Liver (tissue), 9 donors: ENCODE results near the gene SLC35F2. TPM values are rescaled to one million over a fixed set of nuclear protein-coding genes. Genes with fewer than 3 reads are reported as not detected.

Experiments used
- DNase-seq: peaks from one replicate; pipeline ENCODE4 v3.0.0-alpha.2; 2017; ENCODE audit warnings: low spot score
- H3K27ac ChIP-seq, 2 donors: one replicate each; pipeline ENCODE4 v1.7.0; 2013; ENCODE audit warnings: inconsistent platforms in 2 of 2, low read length in 2 of 2, control low read depth in 1 of 2, low read depth in 1 of 2, mild to moderate bottlenecking in 1 of 2
- H3K27me3 ChIP-seq, 4 donors: one replicate each; pipeline versions ENCODE4 v1.6.1 to v1.7.0; 2013; ENCODE audit warnings: low read length in 3 of 4, inconsistent platforms in 1 of 4, mild to moderate bottlenecking in 1 of 4, moderate library complexity in 1 of 4; ENCODE audit not compliant: control insufficient read depth in 4 of 4, insufficient read depth in 4 of 4
- H3K36me3 ChIP-seq, 4 donors: one replicate each; pipeline versions ENCODE4 v1.6.1 to v1.7.0; 2013; ENCODE audit warnings: low read length in 3 of 4, mild to moderate bottlenecking in 3 of 4, low read depth in 1 of 4, moderate library complexity in 1 of 4; ENCODE audit not compliant: control insufficient read depth in 4 of 4, insufficient read depth in 3 of 4
- H3K4me1 ChIP-seq, 4 donors: one replicate each; pipeline versions ENCODE4 v1.6.1 to v1.7.0; 2013; ENCODE audit warnings: low read length in 3 of 4, mild to moderate bottlenecking in 3 of 4, moderate library complexity in 1 of 4; ENCODE audit not compliant: control insufficient read depth in 4 of 4, insufficient read depth in 4 of 4
- H3K4me3 ChIP-seq, 3 donors: one replicate each; pipeline versions ENCODE4 v1.6.1 to v1.7.0; 2013; ENCODE audit warnings: low read length in 3 of 3, control low read depth in 1 of 3, low read depth in 1 of 3, mild to moderate bottlenecking in 1 of 3
- H3K9ac ChIP-seq, 2 donors: one replicate each; pipeline ENCODE4 v1.7.0; 2013; ENCODE audit warnings: low read length in 2 of 2, mild to moderate bottlenecking in 2 of 2, moderate library complexity in 2 of 2, control low read depth in 1 of 2, low read depth in 1 of 2
- H3K9me3 ChIP-seq, 4 donors: one replicate each; pipeline versions ENCODE4 v1.6.1 to v1.7.0; 2013; ENCODE audit warnings: low read length in 3 of 4; ENCODE audit not compliant: control insufficient read depth in 4 of 4
- FOXA1 ChIP-seq: IDR thresholded peaks from 2 replicates; pipeline ENCODE4 v1.6.1; 2016; ENCODE audit warnings: antibody characterized with exemption
- FOXA2 ChIP-seq: IDR thresholded peaks from 2 replicates; pipeline ENCODE4 v1.6.1; 2016; ENCODE audit warnings: antibody characterized with exemption
- GABPA ChIP-seq, 2 donors: IDR thresholded peaks in 1 of 2; conservative IDR thresholded peaks in 1 of 2; 2 replicates each; pipeline ENCODE4 v1.6.1; 2016; ENCODE audit warnings: antibody characterized with exemption in 2 of 2, mild to moderate bottlenecking in 1 of 2, moderate library complexity in 1 of 2
- HNF4A ChIP-seq, 2 donors: conservative IDR thresholded peaks; 2 replicates each; pipeline ENCODE4 v1.6.1; 2016; ENCODE audit warnings: antibody characterized with exemption in 2 of 2, mild to moderate bottlenecking in 2 of 2
- HNF4G ChIP-seq: IDR thresholded peaks from 2 replicates; pipeline ENCODE4 v1.6.1; 2016; ENCODE audit warnings: antibody characterized with exemption
- JUND ChIP-seq, 2 donors: IDR thresholded peaks; 2 replicates each; pipeline ENCODE4 v1.6.1; 2016; ENCODE audit warnings: antibody characterized with exemption in 2 of 2
- NR2F2 ChIP-seq: IDR thresholded peaks from 2 replicates; pipeline ENCODE4 v1.6.1; 2016; ENCODE audit warnings: antibody characterized with exemption
- RAD21 ChIP-seq, 2 donors: IDR thresholded peaks; 2 replicates each; pipeline ENCODE4 v1.6.1; 2016; ENCODE audit warnings: antibody characterized with exemption in 2 of 2, mild to moderate bottlenecking in 2 of 2
- RXRA ChIP-seq, 2 donors: IDR thresholded peaks; 2 replicates each; pipeline ENCODE4 v1.6.1; 2017 to 2018; ENCODE audit warnings: antibody characterized with exemption in 2 of 2, mild to moderate bottlenecking in 1 of 2
- TAF1 ChIP-seq: conservative IDR thresholded peaks from 2 replicates; pipeline ENCODE4 v1.6.1; 2016; ENCODE audit warnings: antibody characterized with exemption, mild to moderate bottlenecking
- YY1 ChIP-seq: IDR thresholded peaks from 2 replicates; pipeline ENCODE4 v1.6.1; 2016; ENCODE audit warnings: antibody characterized with exemption, mild to moderate bottlenecking
- WGBS: extraction: QIAGEN DNeasy Blood & Tissue Kit; methylation state at CpG from one replicate; pipeline ENCODE4 v1.1.7; 2013; 5-methylcytosine and 5-hydroxymethylcytosine counted together
- polyA plus RNA-seq, 2 donors: library from polyadenylated mRNA; stranded (reverse) in 1 of 2; unstranded in 1 of 2; fragments of 200-250 nt in 1 of 2; fragments of >200 nt in 1 of 2; fragmentation: Nextera tagmentation in 1 of 2; extraction: Ambion mirVana in 1 of 2; gene quantifications; one replicate each; pipeline versions ENCODE4 v1.2.1 to v1.2.3, GENCODE V29; 2013 to 2015
- total RNA-seq, 2 donors: library from RNA; depleted of rRNA; stranded (reverse); fragments of >200 nt; gene quantifications; one replicate each; pipeline ENCODE4 v1.2.3, GENCODE V29; 2014
- TF ChIP-seq, protein P1 (sequence below): fragments of 150-350 bp; IDR thresholded peaks from 2 replicates; pipeline ENCODE4 v1.5.1; 2017; ENCODE audit warnings: improper control_type of control experiment, low read depth, low read length; ENCODE audit not compliant: missing input control
- TF ChIP-seq, protein P2 (sequence below): IDR thresholded peaks from 2 replicates; pipeline ENCODE4 v1.6.1; 2016; ENCODE audit warnings: antibody characterized with exemption
- TF ChIP-seq, protein P3 (sequence below): IDR thresholded peaks from 2 replicates; pipeline ENCODE4 v1.6.1; 2016; ENCODE audit warnings: antibody characterized with exemption
- donor health status: healthy.
- donor health status: healthy.
- donor health status: healthy.
- donor health status: healthy.
- donor health status: healthy.

Gene SLC35F2
- total and polyA plus RNA-seq, 4 donors, result 0.14 to 1.4 (median 0.56) TPM

DNA sequence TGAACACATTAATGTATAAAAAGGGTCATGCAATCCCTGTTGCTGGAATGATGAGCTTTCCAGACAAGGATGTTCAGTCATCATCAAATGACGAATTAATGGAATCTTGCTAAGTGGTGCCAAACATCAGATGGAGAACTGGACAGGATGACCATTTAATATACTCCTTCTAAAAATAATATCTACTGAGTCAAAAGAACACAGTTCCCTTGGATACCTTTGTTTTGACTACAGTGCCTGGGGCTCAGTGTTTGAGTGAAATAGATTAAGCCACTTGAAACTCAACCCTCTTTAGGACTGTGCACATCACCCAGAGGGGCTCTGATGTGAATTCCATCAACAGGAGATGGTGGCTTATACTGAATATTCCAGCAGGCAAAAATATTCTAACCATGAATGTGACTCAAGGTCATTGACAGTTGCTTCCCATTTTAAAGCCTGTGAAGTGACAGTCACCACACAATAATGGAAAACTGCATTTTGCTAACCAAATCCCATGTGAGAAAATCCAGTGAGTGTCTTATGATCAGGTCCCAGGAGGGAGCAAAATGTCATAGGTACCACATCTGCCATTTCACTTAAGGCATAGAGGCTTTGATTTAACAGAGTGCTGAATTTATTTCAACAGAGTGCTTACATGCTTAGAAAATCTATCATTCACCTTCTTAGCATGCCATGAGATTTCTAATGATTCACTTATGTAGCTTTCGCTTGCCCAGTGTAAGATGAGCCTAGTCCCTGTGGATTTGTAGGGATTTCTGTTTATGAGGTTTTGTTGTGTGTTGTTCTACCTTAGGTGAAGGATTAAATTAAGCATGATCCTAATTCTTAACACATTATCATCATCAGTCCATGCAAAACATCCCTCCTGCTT, 105.4 kb downstream of the SLC35F2 start:
- H3K36me3 ChIP-seq, result no peaks in the 10 kb centered on the region
- H3K27ac ChIP-seq, result no peak overlapping the region
- DNase-seq, result no peak
- H3K4me3 ChIP-seq, result no peak overlapping the region
- no peak for TF ChIP-seq NR2F2
- H3K9me3 ChIP-seq, result no peaks in the 10 kb centered on the region
- no peaks in the 10 kb centered on the region for H3K4me1 ChIP-seq
- no peak overlapping the region for H3K9ac ChIP-seq
- 47% methylated on average over 2 of the region's 2 CpGs for WGBS
- no peaks in the 10 kb centered on the region for H3K27me3 ChIP-seq

DNA sequence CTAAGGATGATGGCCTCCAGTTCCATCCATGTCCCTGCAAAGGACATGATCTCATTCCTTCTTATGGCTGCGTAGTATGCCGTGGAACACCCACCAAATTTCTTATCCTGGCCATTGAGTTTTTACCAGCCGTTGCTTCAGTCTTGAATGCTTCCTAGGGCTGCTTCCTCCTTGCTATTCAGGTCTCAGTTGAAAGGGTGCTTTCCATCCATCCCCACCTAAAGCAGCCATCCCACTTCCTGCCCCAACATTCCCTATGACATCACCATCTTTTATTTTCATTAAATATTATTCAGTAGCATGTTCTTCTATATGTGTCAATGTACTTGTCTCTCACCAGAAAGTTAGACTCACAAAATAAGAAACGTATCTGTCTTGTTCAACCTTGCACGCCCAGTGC, 106.1 kb downstream of the SLC35F2 start:
- DNase-seq, result no peak
- TF ChIP-seq, protein P1, sequence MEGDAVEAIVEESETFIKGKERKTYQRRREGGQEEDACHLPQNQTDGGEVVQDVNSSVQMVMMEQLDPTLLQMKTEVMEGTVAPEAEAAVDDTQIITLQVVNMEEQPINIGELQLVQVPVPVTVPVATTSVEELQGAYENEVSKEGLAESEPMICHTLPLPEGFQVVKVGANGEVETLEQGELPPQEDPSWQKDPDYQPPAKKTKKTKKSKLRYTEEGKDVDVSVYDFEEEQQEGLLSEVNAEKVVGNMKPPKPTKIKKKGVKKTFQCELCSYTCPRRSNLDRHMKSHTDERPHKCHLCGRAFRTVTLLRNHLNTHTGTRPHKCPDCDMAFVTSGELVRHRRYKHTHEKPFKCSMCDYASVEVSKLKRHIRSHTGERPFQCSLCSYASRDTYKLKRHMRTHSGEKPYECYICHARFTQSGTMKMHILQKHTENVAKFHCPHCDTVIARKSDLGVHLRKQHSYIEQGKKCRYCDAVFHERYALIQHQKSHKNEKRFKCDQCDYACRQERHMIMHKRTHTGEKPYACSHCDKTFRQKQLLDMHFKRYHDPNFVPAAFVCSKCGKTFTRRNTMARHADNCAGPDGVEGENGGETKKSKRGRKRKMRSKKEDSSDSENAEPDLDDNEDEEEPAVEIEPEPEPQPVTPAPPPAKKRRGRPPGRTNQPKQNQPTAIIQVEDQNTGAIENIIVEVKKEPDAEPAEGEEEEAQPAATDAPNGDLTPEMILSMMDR, result no peak
- no peak for TF ChIP-seq RXRA (IDR thresholded peaks at IDR 0.05)
- TF ChIP-seq, protein P2, sequence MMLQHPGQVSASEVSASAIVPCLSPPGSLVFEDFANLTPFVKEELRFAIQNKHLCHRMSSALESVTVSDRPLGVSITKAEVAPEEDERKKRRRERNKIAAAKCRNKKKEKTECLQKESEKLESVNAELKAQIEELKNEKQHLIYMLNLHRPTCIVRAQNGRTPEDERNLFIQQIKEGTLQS, result no peak
- no peak for TF ChIP-seq TAF1
- no peak for TF ChIP-seq RAD21 (IDR thresholded peaks at IDR 0.05)
- TF ChIP-seq JUND (IDR thresholded peaks at IDR 0.05), result no peak
- TF ChIP-seq YY1, result no peak
- no peak for TF ChIP-seq FOXA1

DNA sequence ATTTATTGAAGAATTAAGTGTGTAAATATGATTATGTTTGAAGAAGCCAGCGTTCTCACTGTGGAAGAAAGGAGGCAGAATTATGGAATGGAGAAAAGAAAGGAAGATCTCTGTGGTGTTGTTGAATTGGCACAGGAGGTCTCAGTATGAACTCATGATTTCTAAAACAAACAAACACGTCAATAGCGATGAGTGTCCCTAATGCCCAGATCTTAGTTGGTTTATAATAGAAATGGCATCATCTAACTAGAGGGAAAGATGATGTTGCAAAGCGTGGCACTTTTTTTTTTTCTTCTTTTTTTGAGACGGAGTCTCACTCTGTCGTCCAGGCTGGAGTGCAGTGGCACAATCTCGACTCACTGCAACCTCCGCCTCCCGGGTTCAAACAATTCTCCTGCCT, 107.5 kb downstream of the SLC35F2 start:
- H3K9ac ChIP-seq, result no peak overlapping the region
- no peaks in the 10 kb centered on the region for H3K9me3 ChIP-seq
- no peak for DNase-seq
- no peak overlapping the region for H3K4me3 ChIP-seq
- H3K27ac ChIP-seq, result no peak overlapping the region
- TF ChIP-seq GABPA (IDR thresholded peaks at IDR 0.05 in 1 of 2, conservative IDR thresholded peaks at IDR 0.05 in 1 of 2), result no peak
- no peak for TF ChIP-seq RXRA (IDR thresholded peaks at IDR 0.05)
- no peak for TF ChIP-seq JUND (IDR thresholded peaks at IDR 0.05)
- TF ChIP-seq RAD21 (IDR thresholded peaks at IDR 0.05), result no peak
- H3K27me3 ChIP-seq, result no peaks in the 10 kb centered on the region
- WGBS, result 88% methylated on average over 9 of the region's 9 CpGs
- no peaks in the 10 kb centered on the region for H3K36me3 ChIP-seq
- H3K4me1 ChIP-seq, result no peaks in the 10 kb centered on the region

More for the DNA sequence above, 106.1 kb downstream of the SLC35F2 start:
- H3K27ac ChIP-seq, result no peak overlapping the region
- no peak overlapping the region for H3K4me3 ChIP-seq
- no peak overlapping the region for H3K9ac ChIP-seq
- H3K36me3 ChIP-seq, result no peaks in the 10 kb centered on the region
- H3K27me3 ChIP-seq, result no peaks in the 10 kb centered on the region
- 63% methylated on average over 5 of the region's 5 CpGs for WGBS
- no peaks in the 10 kb centered on the region for H3K9me3 ChIP-seq
- no peaks in the 10 kb centered on the region for H3K4me1 ChIP-seq

DNA sequence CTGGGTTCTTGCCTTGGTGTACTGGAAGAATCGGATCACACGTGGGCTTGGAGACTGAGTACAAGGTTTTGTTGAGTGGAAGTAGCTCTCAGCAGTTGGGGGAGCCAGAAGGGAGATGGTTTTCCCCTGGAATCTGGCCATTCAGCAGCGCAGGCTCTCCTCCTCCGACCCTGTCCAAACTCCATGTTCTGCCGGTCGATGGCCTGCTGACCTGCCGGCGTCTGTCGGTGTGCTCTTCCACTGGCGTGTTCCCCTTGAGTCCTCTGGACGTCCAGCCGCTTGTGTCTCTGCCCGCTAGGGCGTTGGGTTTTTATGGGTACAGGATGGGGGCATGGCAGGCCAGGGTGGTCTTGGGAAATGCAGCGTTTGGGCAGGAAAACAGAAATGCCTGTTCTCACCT, 108.3 kb downstream of the SLC35F2 start:
- DNase-seq, result no peak
- 82% methylated on average over 15 of the region's 15 CpGs for WGBS
- Histone ChIP-seq H3K4me1 (no peaks in the 10 kb centered on the region), H3K27me3 (no peaks in the 10 kb centered on the region), H3K4me3 (no peak overlapping the region), H3K36me3 (no peaks in the 10 kb centered on the region), H3K27ac (no peak overlapping the region), H3K9me3 (no peaks in the 10 kb centered on the region), H3K9ac (no peak overlapping the region)
- no peak for TF ChIP-seq FOXA1
- TF ChIP-seq, protein P1, result no peak
- no peak for TF ChIP-seq HNF4G
- TF ChIP-seq FOXA2, result no peak
- TF ChIP-seq, protein P3, sequence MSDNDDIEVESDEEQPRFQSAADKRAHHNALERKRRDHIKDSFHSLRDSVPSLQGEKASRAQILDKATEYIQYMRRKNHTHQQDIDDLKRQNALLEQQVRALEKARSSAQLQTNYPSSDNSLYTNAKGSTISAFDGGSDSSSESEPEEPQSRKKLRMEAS, result no peak
- TF ChIP-seq RAD21 (IDR thresholded peaks at IDR 0.05), result no peak
- no peak for TF ChIP-seq GABPA (IDR thresholded peaks at IDR 0.05 in 1 of 2, conservative IDR thresholded peaks at IDR 0.05 in 1 of 2)
- no peak for TF ChIP-seq NR2F2
- no peak for TF ChIP-seq RXRA (IDR thresholded peaks at IDR 0.05)
- no peak for TF ChIP-seq HNF4A (conservative IDR thresholded peaks at IDR 0.05)
- no peak for TF ChIP-seq YY1
- no peak for TF ChIP-seq JUND (IDR thresholded peaks at IDR 0.05)
